CD4-positive, alpha-beta T cell treated with Interferon gamma for 1 hour (primary cell): Measurements from ENCODE around the gene SV2B.
"Not testable (repeated sequence)": the region's sequence is repeated elsewhere in the genome, so short reads cannot be mapped to it uniquely, and the experiment has no call there.

ENCODE experiments used
- DNase-seq: peaks from one replicate; pipeline ENCODE4 v3.0.0-alpha.2; 2020

SV2B gene

GRCh38 chr15:91329914-91330313, 229.9 kb downstream of the SV2B start:
- DNase-seq = no peak

- DNase-seq = no peak
Observed at GRCh38 chr15:91331581-91331980, 231.5 kb downstream of the SV2B start.

GRCh38 chr15:91335702-91336101, 235.6 kb downstream of the SV2B start:
- no peak for DNase-seq

GRCh38 chr15:91336687-91337086, 236.6 kb downstream of the SV2B start:
- DNase-seq = no peak

- no peak for DNase-seq
Observed at GRCh38 chr15:91338766-91339165, 238.7 kb downstream of the SV2B start.

- no peak for DNase-seq
Observed at GRCh38 chr15:91342097-91342496, 242.0 kb downstream of the SV2B start.

GRCh38 chr15:91344912-91345311, 244.9 kb downstream of the SV2B start:
- not testable (repeated sequence) for DNase-seq

- DNase-seq = no peak
Observed at GRCh38 chr15:91345736-91346135, 245.7 kb downstream of the SV2B start.

GRCh38 chr15:91346259-91346658, 246.2 kb downstream of the SV2B start:
- no peak for DNase-seq

GRCh38 chr15:91348752-91349500, 248.9 kb downstream of the SV2B start:
- no peak for DNase-seq
